GM21367 (cell line): ENCODE results near the gene MSI2.
A peak's percentile ranks its signal among the peaks of the same experiment; 100 is the strongest.
"Not testable (repeated sequence)": the region's sequence is repeated elsewhere in the genome, so short reads cannot be mapped to it uniquely, and the experiment has no call there.

Source experiments
- ATAC-seq: cut with Tn5 transposase; IDR thresholded peaks from one replicate; pipeline ENCODE4 v1.9.1; 2021; ENCODE audit not compliant: unreplicated experiment

The MSI2 gene

DNA sequence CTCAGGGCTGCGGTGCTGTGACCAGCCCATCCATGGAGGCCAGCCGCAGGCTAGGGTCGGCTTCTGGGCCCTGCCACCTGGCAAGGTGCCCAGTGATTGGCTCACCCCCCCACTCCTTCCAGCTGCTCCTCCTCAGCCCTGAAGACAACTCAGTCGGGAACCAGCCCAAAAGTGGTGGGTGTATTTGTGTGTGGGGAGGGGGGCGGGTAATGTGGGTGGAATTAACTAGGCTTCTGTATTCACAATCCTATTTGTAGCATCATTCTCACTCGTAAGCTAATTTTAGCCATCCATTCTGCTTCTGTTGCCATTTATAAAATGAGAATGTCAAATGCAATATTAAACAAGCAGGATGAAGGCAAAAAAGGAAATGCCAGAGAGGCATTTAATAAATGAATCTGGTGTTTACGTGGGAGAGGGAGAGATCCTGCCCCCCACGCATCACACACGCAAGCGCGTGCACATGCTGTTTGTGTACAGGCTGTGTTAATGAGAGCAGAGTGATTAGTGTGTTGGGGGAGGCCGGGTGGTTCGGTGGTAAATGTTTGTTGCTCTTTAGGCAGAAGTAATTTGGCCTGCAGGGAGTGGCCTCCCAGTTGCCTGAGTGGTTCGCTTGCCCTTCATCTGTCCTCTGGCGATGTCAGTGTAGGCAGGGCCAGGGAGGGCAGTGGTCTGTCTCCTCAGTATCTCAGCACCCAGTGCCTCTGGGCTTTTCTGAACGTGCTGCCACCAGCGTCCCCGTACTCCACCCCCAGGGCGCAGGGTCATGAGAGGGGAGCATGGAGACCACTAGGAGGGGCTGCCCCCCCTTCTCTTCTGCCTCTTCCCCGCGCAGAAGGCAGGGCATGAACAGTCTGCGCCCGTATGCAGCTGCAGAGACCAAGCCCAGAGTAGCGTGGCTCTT is 348.7 kb downstream of the MSI2 start:
- peak; percentile 68 for ATAC-seq

DNA sequence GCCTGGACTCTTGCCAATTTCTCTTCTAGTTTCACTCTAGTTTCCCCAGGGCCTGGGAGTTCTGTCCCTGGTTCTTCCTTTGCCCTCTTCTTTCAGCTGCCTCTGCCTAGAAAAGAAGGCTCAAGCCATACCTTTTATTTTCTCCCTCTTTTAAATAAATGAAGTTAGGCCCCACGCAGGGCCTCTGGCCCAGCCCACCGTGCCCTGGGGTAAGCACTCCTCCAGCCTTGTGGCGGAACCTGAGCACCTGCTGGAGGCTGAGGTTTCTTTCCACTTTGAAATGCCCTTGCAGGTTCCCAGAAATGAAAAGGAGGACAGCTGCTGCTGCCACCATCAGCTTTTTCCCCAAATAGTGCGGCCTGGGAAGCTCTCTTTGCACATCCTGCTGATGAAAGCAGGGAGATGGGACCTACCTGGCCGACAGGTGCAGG is 349.4 kb downstream of the MSI2 start:
- no peak for ATAC-seq

- ATAC-seq: no peak
These were observed 350.0 kb downstream of the MSI2 start for GRCh38 chr17:57606111-57606875.

- no peak for ATAC-seq
These were observed 351.3 kb downstream of the MSI2 start for GRCh38 chr17:57607553-57608120.

- no peak for ATAC-seq
These were observed 352.2 kb downstream of the MSI2 start for GRCh38 chr17:57608369-57609124.

GRCh38 chr17:57609125-57609877 is 353.0 kb downstream of the MSI2 start:
- no peak for ATAC-seq

- no peak for ATAC-seq
These were observed 353.6 kb downstream of the MSI2 start for GRCh38 chr17:57609878-57610270.

- ATAC-seq: no peak
These were observed 356.1 kb downstream of the MSI2 start for GRCh38 chr17:57612202-57613071.

DNA sequence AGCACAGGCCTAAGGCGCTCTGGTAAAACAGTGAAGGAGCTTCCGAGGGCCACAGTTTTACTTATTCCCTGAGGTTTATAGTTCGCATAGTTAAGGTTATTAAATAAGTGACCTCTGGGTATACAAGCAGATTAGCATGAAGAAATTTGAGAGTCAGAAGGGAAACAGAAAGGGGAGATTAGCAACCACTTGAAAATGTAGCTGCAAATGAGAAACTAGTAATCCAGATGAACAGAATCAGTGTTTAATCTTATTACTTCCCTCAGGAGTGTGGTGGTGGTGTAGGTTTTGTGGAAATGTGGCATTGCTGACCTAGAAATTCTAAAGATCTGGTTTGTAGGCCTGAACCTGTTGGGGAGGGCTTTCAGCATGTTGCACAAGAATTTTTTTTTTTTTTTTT is 358.4 kb downstream of the MSI2 start:
- ATAC-seq: no peak

DNA sequence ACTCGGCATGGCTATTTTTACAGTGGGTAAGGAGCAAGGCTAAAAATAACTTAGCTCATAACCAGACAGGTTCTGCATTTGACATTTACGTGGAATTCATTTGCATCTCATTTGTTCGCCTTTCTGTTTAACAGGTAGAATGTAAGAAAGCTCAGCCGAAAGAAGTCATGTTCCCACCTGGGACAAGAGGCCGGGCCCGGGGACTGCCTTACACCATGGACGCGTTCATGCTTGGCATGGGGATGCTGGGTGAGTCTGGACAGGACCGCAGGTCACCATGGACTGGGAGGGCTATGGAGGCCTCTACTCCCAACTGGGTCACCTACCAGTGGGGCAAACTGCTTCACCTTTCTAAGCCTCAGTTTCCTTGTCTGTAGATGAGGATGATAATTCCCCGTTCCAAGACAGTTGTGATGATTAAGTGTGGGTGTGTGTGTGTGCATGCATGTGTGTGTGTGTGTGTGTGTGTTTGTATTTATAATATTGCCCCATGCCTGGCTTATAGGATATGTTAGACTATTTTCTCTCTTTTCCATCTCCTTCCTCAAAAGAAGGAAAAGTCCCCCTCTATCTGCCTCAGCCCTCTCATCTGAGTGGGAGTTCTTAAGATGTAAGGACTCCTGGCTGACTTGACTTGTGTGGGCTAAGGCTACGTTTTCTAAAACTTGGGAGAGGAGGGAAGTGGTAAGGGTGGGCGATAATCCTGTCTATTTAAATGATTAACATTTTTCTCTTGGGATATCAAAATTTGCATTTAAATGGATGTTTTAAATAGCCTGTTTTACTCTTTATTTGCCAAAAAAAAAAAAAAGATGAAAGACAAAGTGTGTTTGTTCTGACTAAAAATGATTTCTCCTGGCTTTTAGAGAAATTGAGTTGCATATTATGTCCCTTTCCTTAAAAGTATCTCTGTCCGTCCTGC is 359.8 kb downstream of the MSI2 start:
- no peak for ATAC-seq

GRCh38 chr17:57617218-57617617 is 360.9 kb downstream of the MSI2 start:
- ATAC-seq: no peak

DNA sequence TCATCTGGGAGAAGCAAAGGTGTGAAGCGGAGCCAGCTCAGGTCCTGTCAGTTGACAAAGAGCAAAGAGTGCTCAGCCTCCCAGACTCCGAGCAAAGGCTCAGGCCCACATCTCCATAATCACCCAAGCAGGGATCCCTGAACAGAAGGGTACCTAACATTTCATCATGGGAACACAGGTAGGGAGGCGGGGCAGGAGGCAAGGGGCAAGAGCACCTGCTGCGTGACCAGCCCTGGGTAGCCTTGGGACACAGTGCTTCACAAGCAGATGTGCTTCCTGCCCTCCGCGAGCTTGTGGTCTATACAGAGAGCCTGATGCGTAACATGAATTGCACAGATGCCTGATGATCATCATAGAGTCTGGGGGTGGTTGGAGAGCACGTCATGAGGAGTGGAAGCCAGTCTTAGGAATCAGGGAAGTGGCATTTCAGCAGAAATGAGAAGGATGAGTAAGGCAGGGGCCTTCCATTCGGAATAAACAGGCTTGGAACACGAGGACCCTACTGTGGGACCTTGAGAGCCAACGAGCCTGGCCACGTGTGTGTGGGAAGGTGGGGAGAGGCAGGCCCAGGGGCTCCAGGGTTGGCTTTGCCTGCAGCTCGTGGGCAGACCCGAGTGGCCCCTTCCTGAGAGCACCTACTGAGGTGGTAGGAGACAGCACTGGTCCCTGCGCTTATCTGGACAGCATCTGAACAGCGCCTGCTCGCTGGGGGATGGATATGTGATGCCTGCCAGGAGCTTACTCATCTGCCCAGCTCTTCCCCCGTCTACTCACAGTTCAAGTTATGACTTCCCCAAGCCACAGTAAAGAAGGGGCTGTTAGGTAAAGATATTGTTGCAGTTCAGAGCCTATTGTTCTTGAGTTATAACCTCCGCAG is 363.0 kb downstream of the MSI2 start:
- no peak for ATAC-seq

DNA sequence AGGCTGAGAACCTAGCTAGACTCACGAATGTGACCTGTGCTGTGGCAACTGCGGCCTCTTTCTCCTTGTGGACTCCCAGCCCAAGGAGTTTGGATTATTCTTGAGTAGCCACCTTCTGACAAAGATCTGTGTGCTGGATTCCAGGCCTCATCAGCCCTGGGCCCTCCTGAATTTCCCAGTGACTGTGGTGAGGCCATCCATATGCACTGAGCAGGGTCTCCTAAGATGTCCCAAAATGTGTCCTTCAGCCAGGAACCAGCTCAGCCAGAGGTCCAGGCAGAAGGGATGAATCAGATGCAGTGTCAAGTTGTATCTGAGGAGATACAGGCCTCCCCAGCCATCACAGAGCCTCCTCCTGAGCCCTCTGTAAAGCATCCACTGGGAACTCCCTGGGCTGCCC is 364.3 kb downstream of the MSI2 start:
- no peak for ATAC-seq

GRCh38 chr17:57621791-57622190 is 365.5 kb downstream of the MSI2 start:
- ATAC-seq: not testable (repeated sequence)

GRCh38 chr17:57622306-57622682 is 366.0 kb downstream of the MSI2 start:
- no peak for ATAC-seq

- ATAC-seq: peak; percentile 69
These were observed 366.5 kb downstream of the MSI2 start for GRCh38 chr17:57622683-57623433.

DNA sequence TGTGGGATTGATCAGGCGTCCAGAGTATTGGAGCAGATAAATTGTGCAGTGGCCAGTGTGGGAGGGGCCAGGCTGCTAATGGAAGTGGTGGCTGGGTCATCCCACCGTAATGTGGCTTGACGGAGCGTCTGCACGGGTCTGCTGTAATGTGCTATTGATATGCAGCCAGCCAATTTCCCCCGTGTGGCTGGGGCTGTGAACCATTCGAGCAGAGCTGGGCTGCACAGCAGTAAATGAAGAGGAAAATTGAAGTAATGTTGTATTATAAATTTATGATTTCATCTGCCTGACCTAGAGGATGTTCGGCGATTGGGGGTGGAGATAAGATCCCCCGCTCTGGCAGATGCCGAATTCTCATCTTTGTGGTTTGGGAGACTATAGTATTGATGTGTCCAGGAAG is 367.3 kb downstream of the MSI2 start:
- no peak for ATAC-seq
